ENCODE data around the gene DHDH.

DHDH gene

GRCh38 chr19:48965806-48966540 lies 32.5 kb downstream of the DHDH start:
- peak; percentile 87 to 91 for DNase-seq
- Mint-ChIP-seq H3K27ac (peak overlapping the region; percentile 96 to 98), H3K4me1 (peaks cover 83% of the 10 kb centered on the region), H3K9me3 (no peaks in the 10 kb centered on the region), H3K4me3 (peak overlapping the region; percentile 92 to 96), H3K27me3 (no peaks in the 10 kb centered on the region)
- ATAC-seq, result peak; percentile 59

- ATAC-seq (no peak), DNase-seq (no peak)
- Mint-ChIP-seq H3K27me3 (no peaks in the 10 kb centered on the region), H3K4me3 (peak overlapping the region; percentile 92 to 96), H3K9me3 (no peaks in the 10 kb centered on the region), H3K27ac (peak overlapping the region in 1 of 2 donors; percentile 96), H3K4me1 (peaks cover 78% of the 10 kb centered on the region)
These were observed 33.2 kb downstream of the DHDH start for GRCh38 chr19:48966541-48967345.

- peak overlapping the region in 1 of 2 donors; percentile 77 for H3K27ac Mint-ChIP-seq
- H3K9me3 Mint-ChIP-seq, result no peaks in the 10 kb centered on the region
- no peaks in the 10 kb centered on the region for H3K27me3 Mint-ChIP-seq
- no peak for DNase-seq
- no peak for ATAC-seq
- peaks cover 70% of the 10 kb centered on the region for H3K4me1 Mint-ChIP-seq
- H3K4me3 Mint-ChIP-seq, result peak overlapping the region; percentile 92 to 96
These were observed 34.1 kb downstream of the DHDH start for GRCh38 chr19:48967346-48968178.

GRCh38 chr19:48968179-48968661 lies 34.7 kb downstream of the DHDH start:
- Mint-ChIP-seq H3K27me3 (no peaks in the 10 kb centered on the region), H3K27ac (peak overlapping the region in 1 of 2 donors; percentile 71), H3K4me1 (peaks cover 64% of the 10 kb centered on the region)

GRCh38 chr19:48968813-48969218 lies 35.3 kb downstream of the DHDH start:
- ATAC-seq, result no peak
- no peak overlapping the region for H3K27ac Mint-ChIP-seq
- H3K4me3 Mint-ChIP-seq, result no peak overlapping the region
- H3K4me1 Mint-ChIP-seq, result peaks cover 58% of the 10 kb centered on the region
- DNase-seq, result no peak
- H3K9me3 Mint-ChIP-seq, result no peaks in the 10 kb centered on the region
- no peaks in the 10 kb centered on the region for H3K27me3 Mint-ChIP-seq

More at GRCh38 chr19:48968179-48968661, 34.7 kb downstream of the DHDH start:
- Mint-ChIP-seq H3K9me3 (no peaks in the 10 kb centered on the region), H3K4me3 (no peak overlapping the region)
- DNase-seq (no peak), ATAC-seq (no peak)

GRCh38 chr19:48969276-48970138 lies 36.0 kb downstream of the DHDH start:
- DNase-seq (no peak), ATAC-seq (no peak)
- H3K27ac Mint-ChIP-seq, result no peak overlapping the region
- no peaks in the 10 kb centered on the region for H3K9me3 Mint-ChIP-seq
- no peak overlapping the region for H3K4me3 Mint-ChIP-seq
- H3K4me1 Mint-ChIP-seq, result peaks cover 51% of the 10 kb centered on the region
- no peaks in the 10 kb centered on the region for H3K27me3 Mint-ChIP-seq

GRCh38 chr19:48970139-48970766 lies 36.8 kb downstream of the DHDH start:
- ATAC-seq, result no peak
- H3K4me3 Mint-ChIP-seq, result no peak overlapping the region
- H3K27ac Mint-ChIP-seq, result no peak overlapping the region
- no peaks in the 10 kb centered on the region for H3K27me3 Mint-ChIP-seq
- no peaks in the 10 kb centered on the region for H3K9me3 Mint-ChIP-seq
- DNase-seq, result no peak
- peaks cover 46% of the 10 kb centered on the region for H3K4me1 Mint-ChIP-seq

- Mint-ChIP-seq H3K27ac (no peak overlapping the region), H3K4me3 (no peak overlapping the region), H3K27me3 (no peaks in the 10 kb centered on the region), H3K9me3 (no peaks in the 10 kb centered on the region), H3K4me1 (peaks cover 39% of the 10 kb centered on the region)
- ATAC-seq (peak; percentile 84), DNase-seq (peak; percentile 79)
These were observed 37.5 kb downstream of the DHDH start for GRCh38 chr19:48970923-48971395.

GRCh38 chr19:48975947-48976847 lies 42.7 kb downstream of the DHDH start:
- ATAC-seq (peak; percentile 71), DNase-seq (no peak)
- no peaks in the 10 kb centered on the region for H3K9me3 Mint-ChIP-seq
- H3K27ac Mint-ChIP-seq, result no peak overlapping the region
- H3K4me1 Mint-ChIP-seq, result peaks cover 28% of the 10 kb centered on the region
- H3K27me3 Mint-ChIP-seq, result no peaks in the 10 kb centered on the region
- H3K4me3 Mint-ChIP-seq, result no peak overlapping the region

GRCh38 chr19:48977061-48977460 lies 43.6 kb downstream of the DHDH start:
- Mint-ChIP-seq H3K27ac (no peak overlapping the region), H3K9me3 (no peaks in the 10 kb centered on the region), H3K27me3 (no peaks in the 10 kb centered on the region), H3K4me3 (no peak overlapping the region), H3K4me1 (peaks cover 28% of the 10 kb centered on the region)
- no peak for DNase-seq
- ATAC-seq, result no peak

- no peak for ATAC-seq
- H3K27ac Mint-ChIP-seq, result no peak overlapping the region
- no peak for DNase-seq
- H3K4me3 Mint-ChIP-seq, result no peak overlapping the region
- H3K9me3 Mint-ChIP-seq, result no peaks in the 10 kb centered on the region
- no peaks in the 10 kb centered on the region for H3K27me3 Mint-ChIP-seq
- peaks cover 26% of the 10 kb centered on the region for H3K4me1 Mint-ChIP-seq
These were observed 48.8 kb downstream of the DHDH start for GRCh38 chr19:48982280-48982679.

- DNase-seq (no peak), ATAC-seq (no peak)
- Mint-ChIP-seq H3K4me1 (peaks cover 30% of the 10 kb centered on the region), H3K4me3 (no peak overlapping the region), H3K9me3 (no peaks in the 10 kb centered on the region), H3K27me3 (no peaks in the 10 kb centered on the region), H3K27ac (peak overlapping the region in 1 of 2 donors; percentile 48)
These were observed 52.2 kb downstream of the DHDH start for GRCh38 chr19:48985711-48986110.

- Mint-ChIP-seq H3K4me1 (peaks cover 35% of the 10 kb centered on the region), H3K27ac (no peak overlapping the region), H3K27me3 (no peaks in the 10 kb centered on the region), H3K4me3 (no peak overlapping the region), H3K9me3 (no peaks in the 10 kb centered on the region)
- ATAC-seq (no peak), DNase-seq (no peak)
These were observed 52.7 kb downstream of the DHDH start for GRCh38 chr19:48986211-48986610.

Measured in stimulated activated naive CD8-positive, alpha-beta T cell treated with anti-CD3 and anti-CD28 coated beads, Interleukin-15, amount 100 ng/mL, for 72 hours (primary cell).